ENCODE measurements around the gene STK35. TPM values are rescaled to one million over a fixed set of nuclear protein-coding genes. Genes with fewer than 3 reads are reported as not detected.

The STK35 gene
- total RNA-seq, 1 donor from 2014 or later: 21.8 TPM

- Histone ChIP-seq H3F3A (ENCODE audit: low read depth) (no peaks in the 10 kb centered on the region), H3K79me2 (ENCODE audit: low read depth) (no peaks in the 10 kb centered on the region), H3K27me3 (no peaks in the 10 kb centered on the region), H3K27ac (no peak overlapping the region), H3K4me2 (no peak overlapping the region), H3K9ac (no peak overlapping the region), H3K36me3 (no peaks in the 10 kb centered on the region), H3K4me1 (no peaks in the 10 kb centered on the region), H3K9me3 (ENCODE audit: low read depth) (no peaks in the 10 kb centered on the region), H4K20me1 (ENCODE audit: low read depth) (peaks cover 9% of the 10 kb centered on the region), H2AFZ (replicated peaks) (no peak overlapping the region), H3K4me3 (no peak overlapping the region)
- Mint-ChIP-seq H3K36me3 (peaks cover 10% of the 10 kb centered on the region), H3K27ac (no peak overlapping the region), H3K9me3 (no peaks in the 10 kb centered on the region), H3K27me3 (ENCODE audit: insufficient read depth, low read depth) (peaks cover 2% of the 10 kb centered on the region), H3K4me1 (peaks cover 10% of the 10 kb centered on the region), H3K4me3 (no peak overlapping the region)
- TF ChIP-seq, protein P1, sequence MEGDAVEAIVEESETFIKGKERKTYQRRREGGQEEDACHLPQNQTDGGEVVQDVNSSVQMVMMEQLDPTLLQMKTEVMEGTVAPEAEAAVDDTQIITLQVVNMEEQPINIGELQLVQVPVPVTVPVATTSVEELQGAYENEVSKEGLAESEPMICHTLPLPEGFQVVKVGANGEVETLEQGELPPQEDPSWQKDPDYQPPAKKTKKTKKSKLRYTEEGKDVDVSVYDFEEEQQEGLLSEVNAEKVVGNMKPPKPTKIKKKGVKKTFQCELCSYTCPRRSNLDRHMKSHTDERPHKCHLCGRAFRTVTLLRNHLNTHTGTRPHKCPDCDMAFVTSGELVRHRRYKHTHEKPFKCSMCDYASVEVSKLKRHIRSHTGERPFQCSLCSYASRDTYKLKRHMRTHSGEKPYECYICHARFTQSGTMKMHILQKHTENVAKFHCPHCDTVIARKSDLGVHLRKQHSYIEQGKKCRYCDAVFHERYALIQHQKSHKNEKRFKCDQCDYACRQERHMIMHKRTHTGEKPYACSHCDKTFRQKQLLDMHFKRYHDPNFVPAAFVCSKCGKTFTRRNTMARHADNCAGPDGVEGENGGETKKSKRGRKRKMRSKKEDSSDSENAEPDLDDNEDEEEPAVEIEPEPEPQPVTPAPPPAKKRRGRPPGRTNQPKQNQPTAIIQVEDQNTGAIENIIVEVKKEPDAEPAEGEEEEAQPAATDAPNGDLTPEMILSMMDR (IDR thresholded peaks at IDR 0.05): no peak
- TF ChIP-seq EZH2 (IDR thresholded peaks at IDR 0.05): no peak
- no peak for TF ChIP-seq EZH2phosphoT487 (IDR thresholded peaks at IDR 0.05)
- no peak for DNase-seq (ENCODE audit: low spot score)
Measured at GRCh38 chr20:2149507-2149906, 47.9 kb downstream of the STK35 start.

- Histone ChIP-seq H3K4me1 (peaks cover 8% of the 10 kb centered on the region), H3K79me2 (ENCODE audit: low read depth) (no peaks in the 10 kb centered on the region), H3F3A (ENCODE audit: low read depth) (no peaks in the 10 kb centered on the region), H3K9ac (no peak overlapping the region), H3K9me3 (ENCODE audit: low read depth) (no peaks in the 10 kb centered on the region), H3K27ac (no peak overlapping the region), H3K27me3 (no peaks in the 10 kb centered on the region), H3K36me3 (no peaks in the 10 kb centered on the region), H3K4me3 (no peak overlapping the region), H3K4me2 (no peak overlapping the region), H2AFZ (replicated peaks) (no peak overlapping the region), H4K20me1 (ENCODE audit: low read depth) (peaks cover 9% of the 10 kb centered on the region)
- Mint-ChIP-seq H3K4me3 (no peak overlapping the region), H3K9me3 (no peaks in the 10 kb centered on the region), H3K27me3 (ENCODE audit: insufficient read depth, low read depth) (peaks cover 2% of the 10 kb centered on the region), H3K4me1 (peaks cover 16% of the 10 kb centered on the region), H3K36me3 (peaks cover 8% of the 10 kb centered on the region), H3K27ac (no peak overlapping the region)
- TF ChIP-seq EZH2phosphoT487 (IDR thresholded peaks at IDR 0.05) (no peak), EZH2 (IDR thresholded peaks at IDR 0.05) (no peak)
- TF ChIP-seq, protein P1 (IDR thresholded peaks at IDR 0.05): no peak
- DNase-seq (ENCODE audit: low spot score): no peak
Measured at GRCh38 chr20:2150660-2151059, 49.0 kb downstream of the STK35 start.

DNA sequence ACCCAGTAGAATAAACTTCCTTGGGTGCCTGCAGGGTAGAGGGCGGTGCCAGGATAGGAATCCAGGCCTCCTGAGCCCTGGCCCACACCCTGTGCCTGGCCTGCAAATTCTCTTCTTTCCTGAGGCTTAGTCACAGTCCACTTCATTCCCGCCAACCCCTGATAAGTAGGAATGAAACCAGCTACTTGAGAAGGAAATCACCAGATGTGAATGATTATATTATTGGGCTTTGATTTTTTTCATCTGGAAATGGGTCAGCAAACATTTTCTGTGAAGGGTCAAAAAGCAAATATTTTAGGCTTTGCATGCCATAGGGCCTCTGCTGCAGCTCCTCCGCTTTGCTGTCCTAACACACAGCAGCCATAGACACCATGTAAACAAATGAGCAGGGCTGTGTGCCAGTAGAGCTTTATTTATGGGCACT, 50.2 kb downstream of the STK35 start:
- H3K9me3 Mint-ChIP-seq: no peaks in the 10 kb centered on the region

More for the DNA sequence above, 50.2 kb downstream of the STK35 start:
- H4K20me1 ChIP-seq (ENCODE audit: low read depth): peaks cover 4% of the 10 kb centered on the region
- peaks cover 16% of the 10 kb centered on the region for H3K4me1 Mint-ChIP-seq
- H3K9me3 ChIP-seq (ENCODE audit: low read depth): no peaks in the 10 kb centered on the region
- peaks cover 8% of the 10 kb centered on the region for H3K4me1 ChIP-seq
- H3K4me3 ChIP-seq: no peak overlapping the region
- no peak overlapping the region for H3K4me2 ChIP-seq
- H3K4me3 Mint-ChIP-seq: no peak overlapping the region
- peaks cover 2% of the 10 kb centered on the region for H3K27me3 Mint-ChIP-seq (ENCODE audit: insufficient read depth, low read depth)
- no peaks in the 10 kb centered on the region for H3K27me3 ChIP-seq
- H3K79me2 ChIP-seq (ENCODE audit: low read depth): no peaks in the 10 kb centered on the region
- no peak overlapping the region for H3K9ac ChIP-seq
- TF ChIP-seq, protein P1 (IDR thresholded peaks at IDR 0.05): no peak
- TF ChIP-seq EZH2 (IDR thresholded peaks at IDR 0.05): no peak
- TF ChIP-seq EZH2phosphoT487 (IDR thresholded peaks at IDR 0.05): no peak
- DNase-seq (ENCODE audit: low spot score): no peak
- H3K36me3 ChIP-seq: no peaks in the 10 kb centered on the region
- H3K27ac Mint-ChIP-seq: no peak overlapping the region
- no peak overlapping the region for H3K27ac ChIP-seq
- H3K36me3 Mint-ChIP-seq: peaks cover 7% of the 10 kb centered on the region
- H3F3A ChIP-seq (ENCODE audit: low read depth): no peaks in the 10 kb centered on the region
- H2AFZ ChIP-seq (replicated peaks): no peak overlapping the region
